Panc1 (cell line): ENCODE measurements around the gene KRT222. TPM values are rescaled to one million over a fixed set of nuclear protein-coding genes. Genes with fewer than 3 reads are reported as not detected.

Experiments
- ATAC-seq: fragments of 200-7000 bp; cut with Tn5 transposase; 2 replicates; pipeline ENCODE4 v1.9.1; 2020; ENCODE audit warnings: mild to moderate bottlenecking, moderate library complexity
- BruUV-seq: library from RNA; stranded (reverse); fragments of 400-500 nt; replicated peaks from 2 replicates; lab custom pipeline; 2021; lab: Mats Ljungman, UMichigan
- CTCF ChIA-PET: fragments of 300-600 bp; sonication (Branson Sonifier 250); formaldehyde crosslinking; loops from one replicate; lab custom pipeline; 2022; ENCODE audit warnings: antibody characterized with exemption; lab: Charles Lee
- POLR2A ChIA-PET: fragments of 300-600 bp; sonication (Branson Sonifier 250); formaldehyde crosslinking; loops from one replicate; lab custom pipeline; 2022; ENCODE audit warnings: antibody characterized with exemption; lab: Charles Lee
- DNase-seq: peaks from one replicate; pipeline ENCODE4 v3.0.0-alpha.2; 2010; ENCODE audit warnings: low read depth, low spot score
- H3K27ac ChIP-seq: 2 replicates; pipeline ENCODE4 v1.5.1; 2011; ENCODE audit warnings: mild to moderate bottlenecking, low read length, inconsistent platforms
- H3K27me3 ChIP-seq: fragments of 200-500 bp; sonication (Bioruptor generic); 2 replicates; pipeline ENCODE4 v1.6.0; 2014; ENCODE audit warnings: low read length, inconsistent platforms; ENCODE audit not compliant: control insufficient read depth, insufficient read depth
- H3K36me3 ChIP-seq: fragments of 200-500 bp; sonication (Bioruptor generic); 2 replicates; pipeline ENCODE4 v1.5.1; 2014; ENCODE audit warnings: inconsistent platforms, mild to moderate bottlenecking, low read length, moderate library complexity; ENCODE audit not compliant: control insufficient read depth, insufficient read depth
- H3K4me1 ChIP-seq: 2 replicates; pipeline ENCODE4 v1.5.1; 2011; ENCODE audit warnings: inconsistent platforms, mild to moderate bottlenecking, low read length, moderate library complexity; ENCODE audit not compliant: control insufficient read depth, insufficient read depth
- H3K4me3 ChIP-seq, 2 experiments: 2 replicates each; pipeline ENCODE4 v1.5.1; 2011 to 2012; ENCODE audit warnings: low read depth in 2 of 2, low read length in 2 of 2, mild to moderate bottlenecking in 2 of 2, inconsistent platforms in 1 of 2, moderate library complexity in 1 of 2
- H3K9me3 ChIP-seq: fragments of 200-500 bp; sonication (Bioruptor generic); 2 replicates; pipeline ENCODE4 v1.5.1; 2014; ENCODE audit warnings: low read depth, mild to moderate bottlenecking, inconsistent platforms, low read length, moderate library complexity; ENCODE audit not compliant: control insufficient read depth, insufficient read depth
- CTCF ChIP-seq: fragments of 450-650 bp; IDR thresholded peaks from 2 replicates; pipeline ENCODE4 v1.5.1; 2017; ENCODE audit warnings: mild to moderate bottlenecking
- POLR2AphosphoS5 ChIP-seq: IDR thresholded peaks from 2 replicates; pipeline ENCODE4 v1.6.1; 2012; ENCODE audit warnings: mild to moderate bottlenecking, low read depth, low read length, moderate library complexity
- REST ChIP-seq, 2 experiments: IDR thresholded peaks; 2 replicates each; pipeline ENCODE4 v1.6.1; 2011 to 2012; ENCODE audit warnings: low read depth in 2 of 2, control low read depth in 1 of 2, low read length in 1 of 2, mild to moderate bottlenecking in 1 of 2, moderate library complexity in 1 of 2; ENCODE audit not compliant: insufficient read depth in 1 of 2
- SIN3A ChIP-seq: IDR thresholded peaks from 2 replicates; pipeline ENCODE4 v1.6.1; 2012; ENCODE audit warnings: low read depth, mild to moderate bottlenecking, low read length, moderate library complexity, borderline replicate concordance; ENCODE audit not compliant: insufficient read depth
- TCF7L2 ChIP-seq: IDR thresholded peaks from 2 replicates; pipeline ENCODE4 v1.6.1; 2011; ENCODE audit warnings: mild to moderate bottlenecking, low read depth, low read length, inconsistent platforms
- in situ Hi-C: cut with HindIII; loops from 2 replicates; pipeline ENCODE4 v1.10.0; 2016; ENCODE audit warnings: low sequenced_read_pairs, low pct_unique_long_range_greater_than_20kb
- intact Hi-C: fragments of 100-400 bp; cut with micrococcal nuclease; formaldehyde crosslinking; loops from one replicate; pipeline ENCODE4 v1.10.0; 2022; ENCODE audit not compliant: unreplicated experiment
- total RNA-seq: library from RNA; stranded (reverse); gene quantifications from one replicate; pipeline ENCODE4 v1.2.1, GENCODE V29; 2021; ENCODE audit not compliant: unreplicated experiment

The KRT222 gene
- total RNA-seq, 1 experiment from 2014 or later = not detected

- H3K9me3 ChIP-seq = no peaks in the 10 kb centered on the region
- no peak for TF ChIP-seq CTCF
- TF ChIP-seq REST (IDR thresholded peaks at IDR 0.05; ENCODE audit: insufficient read depth in 1 of 2, low read depth in 2 of 2, low read length in 1 of 2) = no peak
- TF ChIP-seq POLR2AphosphoS5 = no peak
- TF ChIP-seq TCF7L2 = no peak
- no peak for TF ChIP-seq SIN3A
- intact Hi-C loops (no loop called here), in situ Hi-C loops (no loop called here)
- no peaks in the 10 kb centered on the region for H3K36me3 ChIP-seq
- 0 out of 2 replicates have a peak, but pooled peaks cover 3% of the 10 kb centered on the region for H3K4me1 ChIP-seq
- ChIA-PET POLR2A (interaction anchor here (0.7 kb wide), 1 partner anchor 11 kb away, joined by 3 read pairs; no protein-coding TSS in a partner anchor), CTCF (no interaction called here)
- ATAC-seq (no peak), DNase-seq (no peak)
- no peak overlapping the region for H3K27ac ChIP-seq
- H3K4me3 ChIP-seq = no peak overlapping the region
- BruUV-seq = no TSS peak
- H3K27me3 ChIP-seq = peaks cover 11% of the 10 kb centered on the region
Measured at GRCh38 chr17:40659911-40660310, 5.1 kb downstream of the KRT222 start.

GRCh38 chr17:40658396-40658795 lies 6.6 kb downstream of the KRT222 start:
- Histone ChIP-seq H3K9me3 (no peaks in the 10 kb centered on the region), H3K4me1 (no peaks in the 10 kb centered on the region), H3K36me3 (no peaks in the 10 kb centered on the region), H3K4me3 (no peak overlapping the region), H3K27me3 (no peaks in the 10 kb centered on the region), H3K27ac (no peak overlapping the region)
- in situ Hi-C loops (no loop called here), intact Hi-C loops (no loop called here)
- TF ChIP-seq POLR2AphosphoS5 (no peak), SIN3A (no peak), CTCF (no peak), REST (IDR thresholded peaks at IDR 0.05; ENCODE audit: insufficient read depth in 1 of 2, low read depth in 2 of 2, low read length in 1 of 2) (no peak), TCF7L2 (no peak)
- CTCF ChIA-PET = no interaction called here
- DNase-seq (no peak), ATAC-seq (no peak)
- POLR2A ChIA-PET = no interaction called here
- no TSS peak for BruUV-seq
